ENCODE results near the gene ATP2C2.
A peak's percentile ranks its signal among the peaks of the same experiment; 100 is the strongest.
"Not testable (repeated sequence)": the region's sequence is repeated elsewhere in the genome, so short reads cannot be mapped to it uniquely, and the experiment has no call there.

The ATP2C2 gene

GRCh38 chr16:84341528-84342295 lies 26.6 kb upstream of the ATP2C2 start:
- no peak for DNase-seq

GRCh38 chr16:84343800-84344199 lies 24.5 kb upstream of the ATP2C2 start:
- DNase-seq, result not testable (repeated sequence)

- DNase-seq, result no peak
Observed at GRCh38 chr16:84344781-84345180, 23.6 kb upstream of the ATP2C2 start.

GRCh38 chr16:84347161-84347560 lies 21.2 kb upstream of the ATP2C2 start:
- no peak for DNase-seq

- DNase-seq, result no peak
Observed at GRCh38 chr16:84348386-84348888, 19.9 kb upstream of the ATP2C2 start.

GRCh38 chr16:84349862-84350684 lies 18.3 kb upstream of the ATP2C2 start:
- no peak for DNase-seq

- no peak for DNase-seq
Observed at GRCh38 chr16:84350685-84351400, 17.5 kb upstream of the ATP2C2 start.

GRCh38 chr16:84351630-84352029 lies 16.7 kb upstream of the ATP2C2 start:
- DNase-seq, result no peak

- DNase-seq, result no peak
Observed at GRCh38 chr16:84354306-84354705, 14.0 kb upstream of the ATP2C2 start.

GRCh38 chr16:84355149-84355548 lies 13.2 kb upstream of the ATP2C2 start:
- no peak for DNase-seq

GRCh38 chr16:84356176-84356575 lies 12.2 kb upstream of the ATP2C2 start:
- no peak for DNase-seq

GRCh38 chr16:84356591-84357116 lies 11.7 kb upstream of the ATP2C2 start:
- no peak for DNase-seq

GRCh38 chr16:84357191-84357651 lies 11.1 kb upstream of the ATP2C2 start:
- no peak for DNase-seq

GRCh38 chr16:84358601-84359295 lies 9.6 kb upstream of the ATP2C2 start:
- DNase-seq, result no peak

- DNase-seq, result no peak
Observed at GRCh38 chr16:84359326-84359725, 9.0 kb upstream of the ATP2C2 start.

GRCh38 chr16:84360170-84360569 lies 8.2 kb upstream of the ATP2C2 start:
- DNase-seq, result peak in 1 of 2 donors; percentile 26

GRCh38 chr16:84360748-84361147 lies 7.6 kb upstream of the ATP2C2 start:
- no peak for DNase-seq

- DNase-seq, result no peak
Observed at GRCh38 chr16:84361546-84361945, 6.8 kb upstream of the ATP2C2 start.

GRCh38 chr16:84362471-84362941 lies 5.8 kb upstream of the ATP2C2 start:
- no peak for DNase-seq

GRCh38 chr16:84366208-84366607 lies 2.1 kb upstream of the ATP2C2 start:
- DNase-seq, result no peak

GRCh38 chr16:84367297-84367680 lies 1.0 kb upstream of the ATP2C2 start:
- no peak for DNase-seq

GRCh38 chr16:84367750-84368307 lies 509 bp upstream of the ATP2C2 start:
- DNase-seq, result no peak
